ENCODE results near the gene XPO4. TPM values are rescaled to one million over a fixed set of nuclear protein-coding genes. Genes with fewer than 3 reads are reported as not detected.
"Not testable (repeated sequence)": the region's sequence is repeated elsewhere in the genome, so short reads cannot be mapped to it uniquely, and the experiment has no call there.

The XPO4 gene
- total RNA-seq, 2 donors from 2014 or later, result 19.3 to 24.8 TPM

DNA sequence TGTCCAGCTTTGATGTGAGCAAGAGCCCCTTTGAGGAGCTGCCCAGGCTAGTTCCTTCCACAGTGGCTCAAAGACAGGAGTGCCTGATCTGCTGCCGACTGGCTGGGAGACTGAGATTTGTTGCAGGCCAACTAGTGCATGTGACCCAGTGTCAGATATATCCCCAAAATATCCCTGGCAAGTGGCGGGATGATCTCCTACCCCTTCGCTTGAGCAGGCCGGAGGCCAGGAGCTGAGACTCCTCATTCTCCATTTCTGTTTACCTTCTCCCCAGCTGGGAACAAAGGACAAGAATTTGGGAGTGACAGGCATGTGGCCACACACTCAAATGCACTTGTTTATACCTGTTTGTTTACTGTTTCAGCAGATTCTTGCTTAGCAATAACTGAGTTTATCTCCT lies 37.1 kb upstream of the XPO4 start:
- TF ChIP-seq, protein P1, sequence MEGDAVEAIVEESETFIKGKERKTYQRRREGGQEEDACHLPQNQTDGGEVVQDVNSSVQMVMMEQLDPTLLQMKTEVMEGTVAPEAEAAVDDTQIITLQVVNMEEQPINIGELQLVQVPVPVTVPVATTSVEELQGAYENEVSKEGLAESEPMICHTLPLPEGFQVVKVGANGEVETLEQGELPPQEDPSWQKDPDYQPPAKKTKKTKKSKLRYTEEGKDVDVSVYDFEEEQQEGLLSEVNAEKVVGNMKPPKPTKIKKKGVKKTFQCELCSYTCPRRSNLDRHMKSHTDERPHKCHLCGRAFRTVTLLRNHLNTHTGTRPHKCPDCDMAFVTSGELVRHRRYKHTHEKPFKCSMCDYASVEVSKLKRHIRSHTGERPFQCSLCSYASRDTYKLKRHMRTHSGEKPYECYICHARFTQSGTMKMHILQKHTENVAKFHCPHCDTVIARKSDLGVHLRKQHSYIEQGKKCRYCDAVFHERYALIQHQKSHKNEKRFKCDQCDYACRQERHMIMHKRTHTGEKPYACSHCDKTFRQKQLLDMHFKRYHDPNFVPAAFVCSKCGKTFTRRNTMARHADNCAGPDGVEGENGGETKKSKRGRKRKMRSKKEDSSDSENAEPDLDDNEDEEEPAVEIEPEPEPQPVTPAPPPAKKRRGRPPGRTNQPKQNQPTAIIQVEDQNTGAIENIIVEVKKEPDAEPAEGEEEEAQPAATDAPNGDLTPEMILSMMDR (IDR thresholded peaks at IDR 0.05), result no peak
- no peaks in the 10 kb centered on the region for H3K27me3 ChIP-seq (replicated peaks; ENCODE audit: insufficient read depth)
- DNase-seq (ENCODE audit: low spot score) (no peak), ATAC-seq (ENCODE audit: insufficient number of reproducible peaks, low FRiP score, low read depth) (no peak)
- H3K4me1 ChIP-seq (ENCODE audit: control insufficient read depth in 1 of 2, low read depth in 2 of 2), result peaks cover 0 to 6% of the 10 kb centered on the region in 2 donors
- H3K9me3 ChIP-seq, result no peaks in the 10 kb centered on the region
- H3K4me3 ChIP-seq, result no peak overlapping the region
- no peaks in the 10 kb centered on the region for H3K36me3 ChIP-seq
- no peak overlapping the region for H3K27ac ChIP-seq

DNA sequence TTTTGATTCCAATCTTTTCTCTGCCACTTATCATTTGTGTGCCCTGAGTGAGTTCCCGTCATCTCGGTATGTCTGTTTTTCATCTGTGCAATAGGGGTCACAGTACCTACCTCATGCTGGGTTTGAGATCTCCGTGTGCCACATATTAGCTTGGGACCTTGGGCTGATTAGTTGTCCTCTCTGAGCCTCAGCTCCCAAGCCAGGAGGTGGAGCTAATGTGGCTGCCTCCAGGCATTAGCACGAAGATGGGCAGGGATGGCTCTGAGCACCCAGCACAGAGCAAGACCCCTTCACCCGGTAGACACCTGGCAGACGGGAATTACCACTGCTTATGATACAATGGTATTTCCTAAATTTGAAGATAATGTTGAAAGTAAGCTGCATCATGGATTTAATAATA lies 35.8 kb upstream of the XPO4 start:
- no peak overlapping the region for H3K4me3 ChIP-seq
- no peak for ATAC-seq (ENCODE audit: insufficient number of reproducible peaks, low FRiP score, low read depth)
- H3K4me1 ChIP-seq (ENCODE audit: control insufficient read depth in 1 of 2, low read depth in 2 of 2), result peaks cover 0 to 6% of the 10 kb centered on the region in 2 donors
- no peak for DNase-seq (ENCODE audit: low spot score)
- H3K9me3 ChIP-seq, result no peaks in the 10 kb centered on the region
- TF ChIP-seq, protein P1 (IDR thresholded peaks at IDR 0.05), result no peak
- H3K27me3 ChIP-seq (replicated peaks; ENCODE audit: insufficient read depth), result no peaks in the 10 kb centered on the region
- H3K36me3 ChIP-seq, result no peaks in the 10 kb centered on the region
- H3K27ac ChIP-seq, result no peak overlapping the region

DNA sequence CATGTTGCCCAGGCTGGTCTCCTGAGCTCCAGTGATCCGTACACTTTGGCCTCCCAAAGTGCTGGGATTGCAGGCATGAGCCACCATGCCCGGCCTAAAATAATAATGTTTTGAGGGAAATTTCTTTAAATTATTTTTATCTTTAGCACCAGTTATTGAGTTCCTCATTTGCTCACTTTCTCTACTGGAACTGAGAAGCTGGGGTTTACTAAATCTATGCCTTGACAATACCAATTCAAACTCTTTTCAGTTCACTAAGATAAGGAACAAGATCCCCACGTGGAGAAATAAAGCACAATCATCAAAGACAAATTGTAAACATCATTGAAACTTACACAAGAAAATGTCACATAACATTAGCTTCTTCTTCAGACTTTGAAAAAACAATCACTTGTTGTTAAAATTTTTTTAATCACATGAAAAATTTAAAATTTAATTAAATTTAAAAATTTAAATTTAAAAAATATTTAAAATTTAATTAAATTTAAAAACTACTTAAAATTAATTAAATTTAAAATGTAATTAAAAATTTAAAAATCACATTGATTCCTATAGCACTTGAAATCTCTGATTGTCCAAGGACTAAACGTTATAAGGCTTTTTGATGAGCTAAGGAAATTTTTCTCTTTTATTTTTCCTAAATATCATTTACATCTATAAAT lies 25.2 kb upstream of the XPO4 start:
- no peak overlapping the region for H3K4me3 ChIP-seq
- TF ChIP-seq, protein P1 (IDR thresholded peaks at IDR 0.05), result no peak
- ATAC-seq (ENCODE audit: insufficient number of reproducible peaks, low FRiP score, low read depth) (no peak), DNase-seq (ENCODE audit: low spot score) (no peak)
- no peaks in the 10 kb centered on the region for H3K4me1 ChIP-seq (ENCODE audit: control insufficient read depth in 1 of 2, low read depth in 2 of 2)
- no peaks in the 10 kb centered on the region for H3K36me3 ChIP-seq
- H3K9me3 ChIP-seq, result no peaks in the 10 kb centered on the region
- no peaks in the 10 kb centered on the region for H3K27me3 ChIP-seq (replicated peaks; ENCODE audit: insufficient read depth)
- no peak overlapping the region for H3K27ac ChIP-seq

DNA sequence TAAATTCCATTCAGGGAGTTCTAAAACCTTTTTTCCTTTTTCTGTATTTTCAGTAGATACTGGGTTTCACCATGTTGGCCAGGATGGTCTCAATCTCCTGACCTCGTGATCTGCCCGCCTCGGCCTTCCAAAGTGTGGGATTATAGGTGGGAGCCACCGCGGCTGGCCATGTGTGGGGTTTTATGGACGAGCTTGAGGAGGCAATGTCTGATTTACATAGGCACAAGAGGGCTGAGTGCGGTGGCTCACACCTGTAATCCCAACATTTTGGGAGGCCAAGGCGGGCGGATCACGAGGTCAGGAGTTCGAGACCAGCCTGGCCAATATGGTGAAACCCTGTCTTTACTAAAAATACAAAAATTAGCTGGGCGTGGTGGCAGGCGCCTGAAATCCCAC lies 22.8 kb upstream of the XPO4 start:
- not testable (repeated sequence) for H3K27me3 ChIP-seq (replicated peaks; ENCODE audit: insufficient read depth); ATAC-seq (ENCODE audit: insufficient number of reproducible peaks, low FRiP score, low read depth); DNase-seq (ENCODE audit: low spot score)

DNA sequence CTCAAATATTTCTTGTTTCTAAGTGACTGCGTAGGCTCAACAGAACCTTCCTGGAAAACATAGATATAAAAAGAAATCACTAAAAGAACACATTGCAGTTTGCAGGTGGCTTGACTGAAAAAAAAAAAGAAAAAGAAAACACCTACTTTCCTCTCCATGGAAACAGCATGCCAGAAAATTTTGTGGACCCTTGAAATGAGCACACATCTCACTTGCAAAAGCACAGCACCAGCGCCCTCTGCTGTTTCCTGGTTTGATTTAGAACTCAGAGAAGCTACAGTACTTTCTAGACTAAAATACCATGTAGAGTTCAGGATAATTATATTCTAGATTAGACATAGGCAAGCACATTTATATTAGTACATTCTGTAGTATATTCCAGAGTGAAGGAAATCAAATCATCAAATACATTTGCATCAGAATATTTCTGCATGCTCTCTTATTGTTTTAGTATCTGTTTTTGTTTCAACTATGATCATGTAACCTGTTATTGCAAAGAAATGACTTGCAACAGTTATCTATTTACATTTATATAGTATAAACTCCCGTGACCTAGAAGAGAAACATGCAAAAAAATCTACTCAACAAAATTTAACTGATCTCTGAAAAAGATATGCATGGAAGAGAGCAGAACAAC lies 22.3 kb upstream of the XPO4 start:
- ATAC-seq (ENCODE audit: insufficient number of reproducible peaks, low FRiP score, low read depth), result no peak
- H3K9me3 ChIP-seq, result no peaks in the 10 kb centered on the region
- TF ChIP-seq, protein P1 (IDR thresholded peaks at IDR 0.05), result peak; percentile 58

More for the DNA sequence above, 22.8 kb upstream of the XPO4 start:
- not testable (repeated sequence) for H3K36me3 ChIP-seq; H3K27ac ChIP-seq; H3K4me3 ChIP-seq; H3K4me1 ChIP-seq (ENCODE audit: control insufficient read depth in 1 of 2, low read depth in 2 of 2); H3K9me3 ChIP-seq

More for the DNA sequence above, 22.3 kb upstream of the XPO4 start:
- Histone ChIP-seq H3K27me3 (replicated peaks; ENCODE audit: insufficient read depth) (no peaks in the 10 kb centered on the region), H3K27ac (no peak overlapping the region), H3K4me3 (no peak overlapping the region), H3K36me3 (no peaks in the 10 kb centered on the region), H3K4me1 (ENCODE audit: control insufficient read depth in 1 of 2, low read depth in 2 of 2) (no peaks in the 10 kb centered on the region)
- DNase-seq (ENCODE audit: low spot score), result no peak
